SK-N-SH (cell line): ENCODE measurements around the gene CNTNAP2.

Experiments used
- CTCF ChIP-seq: fragments of 200-600 bp; sonication (generic); IDR thresholded peaks from 2 replicates; pipeline ENCODE4 v1.6.1; 2017; ENCODE audit warnings: antibody characterized with exemption, mild to moderate bottlenecking, moderate library complexity
- EP300 ChIP-seq, 2 experiments: IDR thresholded peaks; 2 replicates each; pipeline versions ENCODE4 v1.4.0 to v1.6.1; 2012; ENCODE audit warnings: borderline replicate concordance in 1 of 2, low read depth in 1 of 2, low read length in 1 of 2
- POLR2AphosphoS5 ChIP-seq: IDR thresholded peaks from 2 replicates; pipeline ENCODE4 v1.6.1; 2012; ENCODE audit warnings: low read depth, low read length
- RCOR1 ChIP-seq: fragments of 150-350 bp; IDR thresholded peaks from 2 replicates; pipeline ENCODE4 v1.6.1; 2017; ENCODE audit warnings: antibody characterized with exemption, low read length
- TF ChIP-seq, protein P1 (sequence below): IDR thresholded peaks from 2 replicates; pipeline ENCODE4 v1.4.0; 2012; ENCODE audit warnings: low read depth

DNA sequence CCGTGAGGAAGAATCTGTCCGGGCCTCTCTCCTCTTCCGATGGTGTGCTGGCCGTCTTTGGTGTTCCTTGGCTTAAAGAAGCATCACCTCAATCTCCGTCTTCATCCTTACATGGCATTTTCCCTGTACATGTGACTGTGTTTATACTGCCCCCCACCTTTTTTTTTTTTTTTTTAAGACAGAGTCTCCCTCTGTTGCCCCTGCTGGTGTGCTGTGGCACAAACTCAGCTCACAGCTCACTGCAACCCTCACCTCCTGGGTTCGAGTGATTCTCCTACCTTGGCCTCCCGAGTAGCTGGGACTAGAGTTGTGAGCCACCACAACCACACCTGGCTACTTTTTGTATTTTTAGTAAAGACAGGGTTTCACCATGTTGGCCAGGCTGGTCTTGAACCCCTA lies 2352.1 kb downstream of the CNTNAP2 start:
- no peak; the same call in 1 of the 2 replicates for TF ChIP-seq CTCF
- TF ChIP-seq, protein P1, sequence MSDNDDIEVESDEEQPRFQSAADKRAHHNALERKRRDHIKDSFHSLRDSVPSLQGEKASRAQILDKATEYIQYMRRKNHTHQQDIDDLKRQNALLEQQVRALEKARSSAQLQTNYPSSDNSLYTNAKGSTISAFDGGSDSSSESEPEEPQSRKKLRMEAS = no peak
- TF ChIP-seq POLR2AphosphoS5 = no peak
- no peak for TF ChIP-seq EP300 (IDR thresholded peaks at IDR 0.05; ENCODE audit: borderline replicate concordance in 1 of 2, low read depth in 1 of 2, low read length in 1 of 2)
- TF ChIP-seq RCOR1 = no peak
